Measurements from ENCODE around the gene OTP.
"Not testable (repeated sequence)": the region's sequence is repeated elsewhere in the genome, so short reads cannot be mapped to it uniquely, and the experiment has no call there.

OTP gene

GRCh38 chr5:77628840-77629508 lies 9.5 kb downstream of the OTP start:
- no peak for TF ChIP-seq CTCF (IDR thresholded peaks at IDR 0.05; ENCODE audit: borderline replicate concordance, insufficient read depth, low read depth, low read length)
- peak overlapping the region; percentile 96 for H3K4me3 ChIP-seq (ENCODE audit: low read depth, low read length)

GRCh38 chr5:77627869-77628674 lies 10.4 kb downstream of the OTP start:
- no peak for TF ChIP-seq CTCF (IDR thresholded peaks at IDR 0.05; ENCODE audit: borderline replicate concordance, insufficient read depth, low read depth, low read length)
- H3K4me3 ChIP-seq (ENCODE audit: low read depth, low read length), result no peak overlapping the region

- TF ChIP-seq CTCF (IDR thresholded peaks at IDR 0.05; ENCODE audit: borderline replicate concordance, insufficient read depth, low read depth, low read length), result no peak
Observed at GRCh38 chr5:77623203-77623740, 15.2 kb downstream of the OTP start.

GRCh38 chr5:77621440-77621839 lies 17.1 kb downstream of the OTP start:
- H3K4me3 ChIP-seq (ENCODE audit: low read depth, low read length), result no peak overlapping the region
- TF ChIP-seq CTCF (IDR thresholded peaks at IDR 0.05; ENCODE audit: borderline replicate concordance, insufficient read depth, low read depth, low read length), result no peak

More at GRCh38 chr5:77623203-77623740, 15.2 kb downstream of the OTP start:
- H3K4me3 ChIP-seq (ENCODE audit: low read depth, low read length), result no peak overlapping the region

- H3K4me3 ChIP-seq (ENCODE audit: low read depth, low read length), result no peak overlapping the region
- peak; percentile 9; the same call in 1 of the 2 replicates for TF ChIP-seq CTCF (IDR thresholded peaks at IDR 0.05; ENCODE audit: borderline replicate concordance, insufficient read depth, low read depth, low read length)
Observed at GRCh38 chr5:77620405-77620804, 18.1 kb downstream of the OTP start.

GRCh38 chr5:77616920-77617319 lies 21.6 kb downstream of the OTP start:
- no peak for TF ChIP-seq CTCF (IDR thresholded peaks at IDR 0.05; ENCODE audit: borderline replicate concordance, insufficient read depth, low read depth, low read length)
- H3K4me3 ChIP-seq (ENCODE audit: low read depth, low read length), result no peak overlapping the region

- not testable (repeated sequence) for H3K4me3 ChIP-seq (ENCODE audit: low read depth, low read length)
Observed at GRCh38 chr5:77608927-77609326, 29.6 kb downstream of the OTP start.
